ENCODE measurements around the gene OPRPN. TPM values are rescaled to one million over a fixed set of nuclear protein-coding genes. Genes with fewer than 3 reads are reported as not detected.

Gene OPRPN
- total and polyA plus RNA-seq, 2 donors (not counting 3 experiments of a cell fraction or from before 2014, with no cell fraction given) = not detected

DNA sequence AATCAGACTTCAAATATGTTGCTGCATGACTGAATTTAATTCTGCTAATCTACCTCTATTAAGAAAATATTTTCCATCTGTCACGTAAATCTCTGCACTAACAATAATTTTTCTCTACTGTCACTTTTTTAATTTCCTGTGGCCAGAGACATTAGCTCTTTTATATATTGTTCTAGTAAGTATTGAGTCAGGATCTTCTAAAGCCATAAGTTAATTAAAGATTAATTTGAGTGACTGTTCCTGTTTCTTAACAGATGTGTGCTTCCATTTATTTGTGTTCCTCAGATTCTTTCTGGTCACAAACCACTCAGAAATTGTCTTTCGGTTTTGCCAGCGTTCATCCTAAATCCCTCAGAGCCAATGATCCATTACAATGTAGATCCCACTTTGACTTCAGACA, 17.2 kb upstream of the OPRPN start:
- Histone ChIP-seq H3K4me3 (replicated peaks in 1 of 3; ENCODE audit: insufficient read depth in 1 of 3, low read depth in 1 of 3, low read length in 3 of 3) (no peak overlapping the region), H3K4me1 (ENCODE audit: control insufficient read depth, extremely low read depth, insufficient read depth, low read length) (no peaks in the 10 kb centered on the region), H2AFZ (ENCODE audit: low read depth, low read length) (no peak overlapping the region), H3K4me2 (ENCODE audit: insufficient read depth, low read length) (no peak overlapping the region), H3K27me3 (ENCODE audit: control insufficient read depth in 2 of 2, insufficient read depth in 2 of 2, low read length in 2 of 2) (no peaks in the 10 kb centered on the region), H3K79me2 (ENCODE audit: control insufficient read depth, insufficient read depth, low read length) (no peaks in the 10 kb centered on the region), H3K9ac (replicated peaks; ENCODE audit: extremely low read depth, insufficient read depth, low read length) (no peak overlapping the region), H3K9me1 (replicated peaks; ENCODE audit: control insufficient read depth, extremely low read depth, insufficient read depth, low read length) (no peaks in the 10 kb centered on the region), H4K20me1 (replicated peaks; ENCODE audit: control insufficient read depth, extremely low read depth, insufficient read depth, low read length) (no peaks in the 10 kb centered on the region), H3K9me3 (replicated peaks; ENCODE audit: control insufficient read depth, insufficient read depth, low read length) (no peaks in the 10 kb centered on the region), H3K36me3 (ENCODE audit: control insufficient read depth in 2 of 2, extremely low read depth in 1 of 2, insufficient read depth in 2 of 2, low read length in 2 of 2) (no peaks in the 10 kb centered on the region), H3K27ac (ENCODE audit: insufficient read depth, low read depth, low read length) (no peak overlapping the region)
- DNase-seq (ENCODE audit: low read depth, low spot score) = no peak
- no peak for TF ChIP-seq POLR2AphosphoS5 (IDR thresholded peaks at IDR 0.05; ENCODE audit: insufficient read depth, low read depth, low read length)
- TF ChIP-seq GATA2 (IDR thresholded peaks at IDR 0.05; ENCODE audit: insufficient read depth, insufficient read length, low read depth, low read length) = no peak
- TF ChIP-seq JUN (IDR thresholded peaks at IDR 0.05; ENCODE audit: borderline replicate concordance, insufficient read depth, insufficient read length, low read depth) = no peak
- TF ChIP-seq EZH2 (IDR thresholded peaks at IDR 0.05; ENCODE audit: borderline replicate concordance, low read depth, low read length, severe bottlenecking) = no peak
- TF ChIP-seq MYC (IDR thresholded peaks at IDR 0.05; ENCODE audit: low read depth, low read length) = no peak
- no peak for TF ChIP-seq POLR2A (IDR thresholded peaks at IDR 0.05; ENCODE audit: low read depth, low read length)
- TF ChIP-seq CTCF (IDR thresholded peaks at IDR 0.05; ENCODE audit: extremely low read depth in 1 of 2, insufficient read depth in 1 of 2, low read depth in 1 of 2, low read length in 2 of 2) = no peak
- TF ChIP-seq FOS (IDR thresholded peaks at IDR 0.05; ENCODE audit: borderline replicate concordance, insufficient read depth, low read length) = no peak
- dilution Hi-C loops (cut with MboI; ENCODE audit: extremely low pct_ligation_motif_present, low sequenced_read_pairs) (no loop called here), intact Hi-C loops (cut with micrococcal nuclease) (no loop called here)
- no peak for FAIRE-seq
- no TSS peak for BruUV-seq (replicated peaks)
- ChIA-PET CTCF (no interaction called here), POLR2A (no interaction called here)
